ENCODE measurements around the gene OPRL1. TPM values are rescaled to one million over a fixed set of nuclear protein-coding genes. Genes with fewer than 3 reads are reported as not detected.

The OPRL1 gene
- polyA plus RNA-seq, 1 of the 3 experiments (the other 2 are of a cell fraction), result 1.8 TPM

- Histone ChIP-seq H2AFZ (ENCODE audit: low read depth) (no peak overlapping the region), H3K9me2 (no peaks in the 10 kb centered on the region), H4K20me1 (ENCODE audit: insufficient read depth) (no peaks in the 10 kb centered on the region), H3F3A (replicated peaks; ENCODE audit: insufficient read depth) (no peaks in the 10 kb centered on the region), H3K27ac (ENCODE audit: low read depth in 2 of 2, low read length in 1 of 2) (no peak overlapping the region), H3K27me3 (ENCODE audit: insufficient read depth) (no peaks in the 10 kb centered on the region), H3K36me3 (replicated peaks in 1 of 2; ENCODE audit: control insufficient read depth in 1 of 2, insufficient read depth in 2 of 2, low read length in 1 of 2) (no peaks in the 10 kb centered on the region), H3K9ac (no peak overlapping the region), H3K9me3 (no peaks in the 10 kb centered on the region), H3K4me3 (ENCODE audit: low read depth in 2 of 2, low read length in 1 of 2) (no peak overlapping the region), H3K4me2 (no peak overlapping the region), H3K4me1 (ENCODE audit: control insufficient read depth in 1 of 2, insufficient read depth in 2 of 2, low read depth in 1 of 2, low read length in 1 of 2) (peaks cover 0 to 4% of the 10 kb centered on the region in 2 experiments; a peak in 1 of 4 replicates), H3K79me2 (ENCODE audit: insufficient read depth) (no peaks in the 10 kb centered on the region)
- 50% methylated on average over 5 of the region's 5 CpGs for WGBS (ENCODE audit: low lambda C conversion rate)
- no peak for TF ChIP-seq GATA2 (CRISPR knock-in tag; IDR thresholded peaks at IDR 0.05)
- TF ChIP-seq, protein P1, sequence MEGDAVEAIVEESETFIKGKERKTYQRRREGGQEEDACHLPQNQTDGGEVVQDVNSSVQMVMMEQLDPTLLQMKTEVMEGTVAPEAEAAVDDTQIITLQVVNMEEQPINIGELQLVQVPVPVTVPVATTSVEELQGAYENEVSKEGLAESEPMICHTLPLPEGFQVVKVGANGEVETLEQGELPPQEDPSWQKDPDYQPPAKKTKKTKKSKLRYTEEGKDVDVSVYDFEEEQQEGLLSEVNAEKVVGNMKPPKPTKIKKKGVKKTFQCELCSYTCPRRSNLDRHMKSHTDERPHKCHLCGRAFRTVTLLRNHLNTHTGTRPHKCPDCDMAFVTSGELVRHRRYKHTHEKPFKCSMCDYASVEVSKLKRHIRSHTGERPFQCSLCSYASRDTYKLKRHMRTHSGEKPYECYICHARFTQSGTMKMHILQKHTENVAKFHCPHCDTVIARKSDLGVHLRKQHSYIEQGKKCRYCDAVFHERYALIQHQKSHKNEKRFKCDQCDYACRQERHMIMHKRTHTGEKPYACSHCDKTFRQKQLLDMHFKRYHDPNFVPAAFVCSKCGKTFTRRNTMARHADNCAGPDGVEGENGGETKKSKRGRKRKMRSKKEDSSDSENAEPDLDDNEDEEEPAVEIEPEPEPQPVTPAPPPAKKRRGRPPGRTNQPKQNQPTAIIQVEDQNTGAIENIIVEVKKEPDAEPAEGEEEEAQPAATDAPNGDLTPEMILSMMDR (IDR thresholded peaks at IDR 0.05), result no peak
- TF ChIP-seq YY1 (IDR thresholded peaks at IDR 0.05; ENCODE audit: low read depth), result no peak
- no peak for TF ChIP-seq TAF1 (IDR thresholded peaks at IDR 0.05; ENCODE audit: borderline replicate concordance, low read depth, low read length)
- TF ChIP-seq, protein P2, sequence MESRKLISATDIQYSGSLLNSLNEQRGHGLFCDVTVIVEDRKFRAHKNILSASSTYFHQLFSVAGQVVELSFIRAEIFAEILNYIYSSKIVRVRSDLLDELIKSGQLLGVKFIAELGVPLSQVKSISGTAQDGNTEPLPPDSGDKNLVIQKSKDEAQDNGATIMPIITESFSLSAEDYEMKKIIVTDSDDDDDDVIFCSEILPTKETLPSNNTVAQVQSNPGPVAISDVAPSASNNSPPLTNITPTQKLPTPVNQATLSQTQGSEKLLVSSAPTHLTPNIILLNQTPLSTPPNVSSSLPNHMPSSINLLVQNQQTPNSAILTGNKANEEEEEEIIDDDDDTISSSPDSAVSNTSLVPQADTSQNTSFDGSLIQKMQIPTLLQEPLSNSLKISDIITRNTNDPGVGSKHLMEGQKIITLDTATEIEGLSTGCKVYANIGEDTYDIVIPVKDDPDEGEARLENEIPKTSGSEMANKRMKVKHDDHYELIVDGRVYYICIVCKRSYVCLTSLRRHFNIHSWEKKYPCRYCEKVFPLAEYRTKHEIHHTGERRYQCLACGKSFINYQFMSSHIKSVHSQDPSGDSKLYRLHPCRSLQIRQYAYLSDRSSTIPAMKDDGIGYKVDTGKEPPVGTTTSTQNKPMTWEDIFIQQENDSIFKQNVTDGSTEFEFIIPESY (IDR thresholded peaks at IDR 0.05; ENCODE audit: borderline replicate concordance, low read depth), result no peak
- TF ChIP-seq PBX3 (IDR thresholded peaks at IDR 0.05), result no peak
- TF ChIP-seq, protein P3, sequence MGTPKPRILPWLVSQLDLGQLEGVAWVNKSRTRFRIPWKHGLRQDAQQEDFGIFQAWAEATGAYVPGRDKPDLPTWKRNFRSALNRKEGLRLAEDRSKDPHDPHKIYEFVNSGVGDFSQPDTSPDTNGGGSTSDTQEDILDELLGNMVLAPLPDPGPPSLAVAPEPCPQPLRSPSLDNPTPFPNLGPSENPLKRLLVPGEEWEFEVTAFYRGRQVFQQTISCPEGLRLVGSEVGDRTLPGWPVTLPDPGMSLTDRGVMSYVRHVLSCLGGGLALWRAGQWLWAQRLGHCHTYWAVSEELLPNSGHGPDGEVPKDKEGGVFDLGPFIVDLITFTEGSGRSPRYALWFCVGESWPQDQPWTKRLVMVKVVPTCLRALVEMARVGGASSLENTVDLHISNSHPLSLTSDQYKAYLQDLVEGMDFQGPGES (IDR thresholded peaks at IDR 0.05; ENCODE audit: low read depth, low read length), result no peak
- no peak for TF ChIP-seq MAX (IDR thresholded peaks at IDR 0.05; ENCODE audit: low read depth)
- TF ChIP-seq FOSL2 (IDR thresholded peaks at IDR 0.05; ENCODE audit: borderline replicate concordance, low read depth), result no peak
- no peak for TF ChIP-seq ELF1 (IDR thresholded peaks at IDR 0.05)
- TF ChIP-seq RAD21 (IDR thresholded peaks at IDR 0.05; ENCODE audit: low read length), result no peak
- TF ChIP-seq SIN3A (IDR thresholded peaks at IDR 0.05; ENCODE audit: borderline replicate concordance, low read depth, low read length), result no peak
- TF ChIP-seq FOXM1 (IDR thresholded peaks at IDR 0.05; ENCODE audit: low read depth), result no peak
- no peak for TF ChIP-seq TCF12 (IDR thresholded peaks at IDR 0.05)
- TF ChIP-seq POLR2AphosphoS5 (IDR thresholded peaks at IDR 0.05; ENCODE audit: low read depth, low read length), result no peak
- TF ChIP-seq JUND (IDR thresholded peaks at IDR 0.05), result no peak
- no peak for TF ChIP-seq RXRA (IDR thresholded peaks at IDR 0.05; ENCODE audit: borderline replicate concordance, low read depth)
- no peak for TF ChIP-seq RCOR1 (IDR thresholded peaks at IDR 0.05; ENCODE audit: low read length)
- POLR2A ChIA-PET, result no interaction called here
- CTCF ChIA-PET, result no interaction called here
- DNase-seq, result no peak
Observed at GRCh38 chr20:64130271-64130670, 50.4 kb downstream of the OPRL1 start.
